Stomach (tissue), 4 donors: ENCODE results near the gene TMEM98.
"Not testable (repeated sequence)": the region's sequence is repeated elsewhere in the genome, so short reads cannot be mapped to it uniquely, and the experiment has no call there.

ENCODE experiments used
- EP300 ChIP-seq: sonication (generic); formaldehyde crosslinking; IDR thresholded peaks from one replicate; pipeline ENCODE4 v1.6.1; 2017; ENCODE audit warnings: antibody characterized with exemption
- TF ChIP-seq, protein P1 (sequence below), 7 experiments: fragments of 450-650 bp in 4 of 7; fragments of 200-600 bp in 3 of 7; sonication (generic) in 3 of 7; IDR thresholded peaks; one replicate each; pipeline ENCODE4 v1.5.1; 2016 to 2019; ENCODE audit warnings: antibody characterized with exemption in 7 of 7, control low read depth in 2 of 7, mild to moderate bottlenecking in 1 of 7

DNA sequence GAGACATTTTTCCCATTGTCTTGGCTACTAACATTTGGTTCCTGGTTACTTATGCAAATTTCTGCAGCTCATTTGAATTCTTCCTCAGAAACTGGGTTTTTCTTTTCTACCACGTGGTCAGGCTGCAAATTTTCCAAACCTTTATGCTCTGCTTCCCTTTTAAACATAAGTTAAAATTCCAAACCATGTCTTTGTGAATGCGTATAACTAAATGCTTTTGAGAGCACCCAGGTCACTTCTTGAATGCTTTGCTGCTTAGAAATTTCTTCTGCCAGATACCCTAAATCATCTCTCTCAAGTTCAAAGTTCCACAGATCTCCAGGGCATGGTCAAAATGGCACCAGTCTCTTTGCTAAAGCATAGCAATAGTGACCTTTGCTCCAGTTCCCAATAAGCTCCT, 59.9 kb downstream of the TMEM98 start:
- TF ChIP-seq, protein P1, sequence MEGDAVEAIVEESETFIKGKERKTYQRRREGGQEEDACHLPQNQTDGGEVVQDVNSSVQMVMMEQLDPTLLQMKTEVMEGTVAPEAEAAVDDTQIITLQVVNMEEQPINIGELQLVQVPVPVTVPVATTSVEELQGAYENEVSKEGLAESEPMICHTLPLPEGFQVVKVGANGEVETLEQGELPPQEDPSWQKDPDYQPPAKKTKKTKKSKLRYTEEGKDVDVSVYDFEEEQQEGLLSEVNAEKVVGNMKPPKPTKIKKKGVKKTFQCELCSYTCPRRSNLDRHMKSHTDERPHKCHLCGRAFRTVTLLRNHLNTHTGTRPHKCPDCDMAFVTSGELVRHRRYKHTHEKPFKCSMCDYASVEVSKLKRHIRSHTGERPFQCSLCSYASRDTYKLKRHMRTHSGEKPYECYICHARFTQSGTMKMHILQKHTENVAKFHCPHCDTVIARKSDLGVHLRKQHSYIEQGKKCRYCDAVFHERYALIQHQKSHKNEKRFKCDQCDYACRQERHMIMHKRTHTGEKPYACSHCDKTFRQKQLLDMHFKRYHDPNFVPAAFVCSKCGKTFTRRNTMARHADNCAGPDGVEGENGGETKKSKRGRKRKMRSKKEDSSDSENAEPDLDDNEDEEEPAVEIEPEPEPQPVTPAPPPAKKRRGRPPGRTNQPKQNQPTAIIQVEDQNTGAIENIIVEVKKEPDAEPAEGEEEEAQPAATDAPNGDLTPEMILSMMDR (IDR thresholded peaks at IDR 0.05): not testable (repeated sequence)
- not testable (repeated sequence) for TF ChIP-seq EP300
